Ishikawa (cell line): ENCODE results near the gene NOL4L.

Source experiments
- CEBPB ChIP-seq: IDR thresholded peaks from 2 replicates; pipeline ENCODE4 v1.6.1; 2012
- CREB1 ChIP-seq: IDR thresholded peaks from 2 replicates; pipeline ENCODE4 v1.6.1; 2012; ENCODE audit warnings: low read depth
- EGR1 ChIP-seq: IDR thresholded peaks from 2 replicates; pipeline ENCODE4 v1.6.1; 2012
- EP300 ChIP-seq: IDR thresholded peaks from 2 replicates; pipeline ENCODE4 v1.6.1; 2012; ENCODE audit warnings: borderline replicate concordance
- FOXM1 ChIP-seq: IDR thresholded peaks from 2 replicates; pipeline ENCODE4 v1.6.1; 2012; ENCODE audit warnings: low read depth, borderline replicate concordance
- MAX ChIP-seq: IDR thresholded peaks from 2 replicates; pipeline ENCODE4 v1.6.1; 2012
- NFIC ChIP-seq: IDR thresholded peaks from 2 replicates; pipeline ENCODE4 v1.6.1; 2012
- RAD21 ChIP-seq: IDR thresholded peaks from 2 replicates; pipeline ENCODE4 v1.6.1; 2012; ENCODE audit warnings: low read depth
- REST ChIP-seq: IDR thresholded peaks from 2 replicates; pipeline ENCODE4 v1.6.1; 2012; ENCODE audit warnings: low read depth, mild to moderate bottlenecking
- TAF1 ChIP-seq: IDR thresholded peaks from 2 replicates; pipeline ENCODE4 v1.6.1; 2012; ENCODE audit warnings: low read depth, mild to moderate bottlenecking
- TCF12 ChIP-seq: IDR thresholded peaks from 2 replicates; pipeline ENCODE4 v1.6.1; 2012; ENCODE audit warnings: low read depth
- TEAD4 ChIP-seq: IDR thresholded peaks from 2 replicates; pipeline ENCODE4 v1.6.1; 2012
- USF1 ChIP-seq: IDR thresholded peaks from 2 replicates; pipeline ENCODE4 v1.6.1; 2012
- YY1 ChIP-seq: IDR thresholded peaks from 2 replicates; pipeline ENCODE4 v1.6.1; 2012; ENCODE audit warnings: low read depth
- ZBTB7A ChIP-seq: IDR thresholded peaks from 2 replicates; pipeline ENCODE4 v1.6.1; 2012; ENCODE audit warnings: low read depth

NOL4L gene

GRCh38 chr20:32479697-32480171, 105.4 kb downstream of the NOL4L start:
- TF ChIP-seq REST, result no peak
- TF ChIP-seq FOXM1, result no peak
- no peak for TF ChIP-seq USF1
- TF ChIP-seq RAD21, result no peak
- no peak for TF ChIP-seq ZBTB7A
- TF ChIP-seq EP300, result no peak
- TF ChIP-seq NFIC, result no peak
- TF ChIP-seq YY1, result no peak
- TF ChIP-seq CEBPB, result no peak
- no peak for TF ChIP-seq CREB1
- TF ChIP-seq EGR1, result no peak
- no peak for TF ChIP-seq TAF1
- no peak for TF ChIP-seq TCF12
- no peak for TF ChIP-seq TEAD4

GRCh38 chr20:32479012-32479411, 106.1 kb downstream of the NOL4L start:
- TF ChIP-seq REST, result no peak

GRCh38 chr20:32478576-32478975, 106.6 kb downstream of the NOL4L start:
- TF ChIP-seq ZBTB7A, result no peak
- TF ChIP-seq EGR1, result no peak
- no peak for TF ChIP-seq TAF1
- no peak for TF ChIP-seq MAX
- TF ChIP-seq CEBPB, result no peak
- no peak for TF ChIP-seq RAD21
- no peak for TF ChIP-seq YY1
- no peak for TF ChIP-seq FOXM1
- TF ChIP-seq CREB1, result no peak
- TF ChIP-seq TCF12, result no peak
- no peak for TF ChIP-seq REST
- no peak for TF ChIP-seq EP300
- TF ChIP-seq NFIC, result no peak
- no peak for TF ChIP-seq TEAD4
- TF ChIP-seq USF1, result no peak

GRCh38 chr20:32477594-32478512, 107.3 kb downstream of the NOL4L start:
- TF ChIP-seq MAX (no peak), NFIC (no peak), USF1 (no peak), FOXM1 (no peak), CREB1 (no peak), TAF1 (no peak), EP300 (no peak), CEBPB (no peak), TEAD4 (no peak), YY1 (no peak), REST (no peak), TCF12 (no peak), ZBTB7A (no peak), EGR1 (no peak), RAD21 (no peak)
